GM06990 (cell line): ENCODE data around the gene HOXD9.

ENCODE experiments used
- DNase-seq: peaks from one replicate; pipeline ENCODE4 v3.0.0-alpha.2; 2011; ENCODE audit not compliant: insufficient read length; ENCODE audit errors: extremely low read depth
- H3K27me3 ChIP-seq: replicated peaks from 2 replicates; pipeline ENCODE4 v1.6.0; 2011; ENCODE audit warnings: low read length; ENCODE audit not compliant: control insufficient read depth, insufficient read depth
- H3K36me3 ChIP-seq: 2 replicates; pipeline ENCODE4 v1.5.1; 2011; ENCODE audit warnings: low read length; ENCODE audit not compliant: control insufficient read depth, insufficient read depth
- H3K4me3 ChIP-seq: replicated peaks from 2 replicates; pipeline ENCODE4 v1.5.1; 2011; ENCODE audit warnings: low read depth, mild to moderate bottlenecking, control low read depth, low read length
- TF ChIP-seq, protein P1 (sequence below): IDR thresholded peaks from 2 replicates; pipeline ENCODE4 v1.5.1; 2011; ENCODE audit warnings: low read length, control low read depth, mild to moderate bottlenecking, inconsistent platforms; ENCODE audit not compliant: insufficient read depth, poor library complexity, severe bottlenecking

Gene HOXD9

DNA sequence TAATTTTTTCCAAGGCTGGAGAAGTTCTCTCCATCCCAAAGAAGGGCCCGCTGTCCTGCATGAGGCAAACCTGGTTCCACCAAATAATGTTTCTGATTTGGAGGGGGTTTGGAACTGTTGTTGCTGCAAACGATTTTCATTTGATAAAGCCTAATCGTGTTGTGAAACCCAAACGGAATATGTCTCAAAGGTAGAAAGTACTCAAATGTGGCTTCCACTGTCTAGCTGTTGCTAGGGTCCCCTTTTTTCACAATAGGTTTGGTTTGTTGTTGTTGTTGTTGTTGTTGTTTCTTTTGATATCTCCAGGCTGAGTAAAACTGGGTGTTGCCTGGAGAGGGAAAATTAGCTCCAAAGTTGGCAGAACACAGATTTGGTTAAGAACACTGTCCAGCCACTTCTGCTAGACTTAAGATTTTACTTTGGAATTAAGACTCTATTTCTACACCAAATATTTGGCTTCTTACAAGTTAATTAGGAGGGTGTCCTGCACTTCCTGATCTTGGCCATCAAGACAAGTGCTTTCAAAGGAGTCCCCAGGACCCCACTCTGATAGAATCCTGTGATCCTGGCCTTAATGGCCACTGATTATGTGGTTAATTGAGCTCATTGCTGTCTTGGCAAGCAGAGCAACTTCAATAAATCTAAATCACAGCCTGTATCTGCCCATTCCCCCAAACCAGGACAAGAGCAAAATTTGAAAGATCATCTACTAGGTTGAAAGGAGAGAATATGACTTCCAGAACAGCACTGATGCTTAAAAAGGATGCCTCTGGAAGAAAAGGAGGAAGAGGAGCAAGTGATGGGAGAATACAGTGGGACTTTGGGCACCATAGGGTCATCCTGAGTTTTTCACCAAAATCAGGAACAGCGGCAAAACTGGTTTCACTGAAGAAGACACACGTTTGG lies 33.3 kb upstream of the HOXD9 start:
- H3K36me3 ChIP-seq, result no peaks in the 10 kb centered on the region
- H3K27me3 ChIP-seq, result peaks cover 3% of the 10 kb centered on the region
- TF ChIP-seq, protein P1, sequence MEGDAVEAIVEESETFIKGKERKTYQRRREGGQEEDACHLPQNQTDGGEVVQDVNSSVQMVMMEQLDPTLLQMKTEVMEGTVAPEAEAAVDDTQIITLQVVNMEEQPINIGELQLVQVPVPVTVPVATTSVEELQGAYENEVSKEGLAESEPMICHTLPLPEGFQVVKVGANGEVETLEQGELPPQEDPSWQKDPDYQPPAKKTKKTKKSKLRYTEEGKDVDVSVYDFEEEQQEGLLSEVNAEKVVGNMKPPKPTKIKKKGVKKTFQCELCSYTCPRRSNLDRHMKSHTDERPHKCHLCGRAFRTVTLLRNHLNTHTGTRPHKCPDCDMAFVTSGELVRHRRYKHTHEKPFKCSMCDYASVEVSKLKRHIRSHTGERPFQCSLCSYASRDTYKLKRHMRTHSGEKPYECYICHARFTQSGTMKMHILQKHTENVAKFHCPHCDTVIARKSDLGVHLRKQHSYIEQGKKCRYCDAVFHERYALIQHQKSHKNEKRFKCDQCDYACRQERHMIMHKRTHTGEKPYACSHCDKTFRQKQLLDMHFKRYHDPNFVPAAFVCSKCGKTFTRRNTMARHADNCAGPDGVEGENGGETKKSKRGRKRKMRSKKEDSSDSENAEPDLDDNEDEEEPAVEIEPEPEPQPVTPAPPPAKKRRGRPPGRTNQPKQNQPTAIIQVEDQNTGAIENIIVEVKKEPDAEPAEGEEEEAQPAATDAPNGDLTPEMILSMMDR, result no peak
- DNase-seq, result no peak
- H3K4me3 ChIP-seq, result no peak overlapping the region

- TF ChIP-seq, protein P1, result no peak
- peaks cover 3% of the 10 kb centered on the region for H3K27me3 ChIP-seq
These were observed 32.6 kb upstream of the HOXD9 start for GRCh38 chr2:176089843-176090395.

GRCh38 chr2:176090862-176091261 lies 31.7 kb upstream of the HOXD9 start:
- peaks cover 3% of the 10 kb centered on the region for H3K27me3 ChIP-seq

More at GRCh38 chr2:176089843-176090395, 32.6 kb upstream of the HOXD9 start:
- Histone ChIP-seq H3K4me3 (no peak overlapping the region), H3K36me3 (no peaks in the 10 kb centered on the region)
- DNase-seq, result no peak

GRCh38 chr2:176091329-176092258 lies 30.9 kb upstream of the HOXD9 start:
- Histone ChIP-seq H3K36me3 (no peaks in the 10 kb centered on the region), H3K27me3 (peaks cover 3% of the 10 kb centered on the region), H3K4me3 (no peak overlapping the region)
- TF ChIP-seq, protein P1, result no peak
- no peak for DNase-seq

More at GRCh38 chr2:176090862-176091261, 31.7 kb upstream of the HOXD9 start:
- TF ChIP-seq, protein P1, result no peak
- no peaks in the 10 kb centered on the region for H3K36me3 ChIP-seq
- no peak for DNase-seq
- no peak overlapping the region for H3K4me3 ChIP-seq

GRCh38 chr2:176092270-176093144 lies 30.0 kb upstream of the HOXD9 start, which contains the start of gene HOXD13:
Gene HOXD13 (plus strand): TSS chr2:176092721. CDS start chr2:176092891, 170 bp downstream.
- TF ChIP-seq, protein P1, result no peak
- no peak for DNase-seq
- no peaks in the 10 kb centered on the region for H3K36me3 ChIP-seq
- peaks cover 3% of the 10 kb centered on the region for H3K27me3 ChIP-seq
- no peak within 1 kb of the TSS for H3K4me3 ChIP-seq
